ENCODE measurements around the gene MAML2. TPM values are rescaled to one million over a fixed set of nuclear protein-coding genes. Genes with fewer than 3 reads are reported as not detected.

The MAML2 gene
- total and polyA plus RNA-seq, 2 experiments from 2014 or later = 1.1 to 8.2 TPM

- no peaks in the 10 kb centered on the region for H3K36me3 ChIP-seq
- no peak for TF ChIP-seq CTCF (IDR thresholded peaks at IDR 0.05; ENCODE audit: low read depth, low read length)
- H3K27me3 ChIP-seq = no peaks in the 10 kb centered on the region
- H3K4me1 ChIP-seq (ENCODE audit: low read depth) = peaks cover 9% of the 10 kb centered on the region
- H3K4me3 ChIP-seq = no peak overlapping the region
- peak in 1 of 2 donors; percentile 82 for DNase-seq (ENCODE audit: low read depth in 1 of 2, low spot score in 1 of 2)
- H3K9me3 ChIP-seq (ENCODE audit: low read depth) = no peaks in the 10 kb centered on the region
- H3K27ac ChIP-seq = no peak overlapping the region
Measured at GRCh38 chr11:96263238-96263763, 79.7 kb downstream of the MAML2 start.

GRCh38 chr11:96260532-96260931 lies 82.5 kb downstream of the MAML2 start:
- Histone ChIP-seq H3K36me3 (no peaks in the 10 kb centered on the region), H3K4me3 (no peak overlapping the region), H3K27ac (no peak overlapping the region), H3K9me3 (ENCODE audit: low read depth) (no peaks in the 10 kb centered on the region), H3K4me1 (ENCODE audit: low read depth) (peaks cover 26% of the 10 kb centered on the region), H3K27me3 (no peaks in the 10 kb centered on the region)
- no peak for DNase-seq (ENCODE audit: low read depth in 1 of 2, low spot score in 1 of 2)
- TF ChIP-seq CTCF (IDR thresholded peaks at IDR 0.05; ENCODE audit: low read depth, low read length) = no peak

GRCh38 chr11:96260067-96260511 lies 82.9 kb downstream of the MAML2 start:
- no peak overlapping the region for H3K27ac ChIP-seq

GRCh38 chr11:96259134-96259830 lies 83.7 kb downstream of the MAML2 start:
- H3K4me3 ChIP-seq = no peak overlapping the region
- no peak for TF ChIP-seq CTCF (IDR thresholded peaks at IDR 0.05; ENCODE audit: low read depth, low read length)
- no peaks in the 10 kb centered on the region for H3K27me3 ChIP-seq
- peak in 1 of 2 donors; percentile 73 for DNase-seq (ENCODE audit: low read depth in 1 of 2, low spot score in 1 of 2)
- peaks cover 23% of the 10 kb centered on the region for H3K4me1 ChIP-seq (ENCODE audit: low read depth)
- H3K36me3 ChIP-seq = no peaks in the 10 kb centered on the region
- no peaks in the 10 kb centered on the region for H3K9me3 ChIP-seq (ENCODE audit: low read depth)
- H3K27ac ChIP-seq = no peak overlapping the region

More at GRCh38 chr11:96260067-96260511, 82.9 kb downstream of the MAML2 start:
- no peaks in the 10 kb centered on the region for H3K36me3 ChIP-seq
- H3K9me3 ChIP-seq (ENCODE audit: low read depth) = no peaks in the 10 kb centered on the region
- TF ChIP-seq CTCF (IDR thresholded peaks at IDR 0.05; ENCODE audit: low read depth, low read length) = no peak
- H3K27me3 ChIP-seq = no peaks in the 10 kb centered on the region
- H3K4me3 ChIP-seq = no peak overlapping the region
- DNase-seq (ENCODE audit: low read depth in 1 of 2, low spot score in 1 of 2) = no peak
- peaks cover 25% of the 10 kb centered on the region for H3K4me1 ChIP-seq (ENCODE audit: low read depth)

GRCh38 chr11:96257972-96258934 lies 84.7 kb downstream of the MAML2 start:
- H3K36me3 ChIP-seq = no peaks in the 10 kb centered on the region
- no peak overlapping the region for H3K27ac ChIP-seq
- DNase-seq (ENCODE audit: low read depth in 1 of 2, low spot score in 1 of 2) = peak in 1 of 2 donors; percentile 65
- peaks cover 29% of the 10 kb centered on the region for H3K4me1 ChIP-seq (ENCODE audit: low read depth)
- H3K9me3 ChIP-seq (ENCODE audit: low read depth) = no peaks in the 10 kb centered on the region
- no peak for TF ChIP-seq CTCF (IDR thresholded peaks at IDR 0.05; ENCODE audit: low read depth, low read length)
- no peaks in the 10 kb centered on the region for H3K27me3 ChIP-seq
- H3K4me3 ChIP-seq = no peak overlapping the region
